Measurements from ENCODE around the gene CNNM4.

Gene CNNM4

DNA sequence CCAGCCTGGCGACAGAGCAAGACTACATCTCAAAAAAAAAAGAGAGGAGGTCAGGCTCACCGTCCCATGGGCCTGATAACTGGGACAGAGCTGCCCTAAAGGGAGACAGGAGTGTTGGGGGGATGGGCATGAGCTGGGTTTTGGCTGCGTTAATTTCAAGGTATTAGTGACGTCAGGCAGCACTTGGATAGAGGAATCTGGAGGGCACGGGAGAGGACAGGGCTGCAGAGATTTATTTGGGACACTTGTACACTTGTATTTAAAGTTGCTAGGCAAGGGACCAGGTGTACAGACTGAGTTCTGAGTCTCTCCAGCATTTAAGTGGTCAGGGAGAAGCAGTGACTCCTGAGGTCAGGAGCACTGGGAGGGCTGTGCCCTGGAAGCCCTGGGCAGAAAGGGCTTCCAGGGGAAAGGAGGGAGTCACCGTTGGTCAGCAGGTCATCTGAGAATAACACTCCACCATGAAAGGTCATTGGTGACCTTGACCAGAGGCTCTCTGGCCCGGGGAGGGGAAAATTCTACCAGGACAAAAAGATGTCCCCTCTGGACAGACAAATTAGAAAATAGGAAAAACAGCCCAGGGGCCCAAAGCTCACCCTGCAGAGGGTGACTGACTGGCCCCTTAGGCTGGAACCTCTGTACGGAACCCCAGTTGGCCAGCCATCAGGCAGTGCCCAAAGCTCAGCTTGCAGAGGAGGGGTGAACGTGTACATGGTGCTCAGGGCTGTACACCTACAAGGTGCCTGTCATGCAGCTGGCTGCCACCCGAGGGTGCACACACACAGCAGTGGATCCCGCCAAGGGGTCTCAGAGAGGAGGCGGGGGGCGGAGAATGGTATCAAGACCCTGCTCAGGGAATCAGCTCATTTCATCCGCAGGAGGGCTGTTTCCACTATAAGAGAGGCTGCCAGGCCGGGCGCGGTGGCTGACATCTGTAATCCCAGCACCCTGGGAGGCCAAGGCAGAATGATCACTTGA is 32.4 kb downstream of the CNNM4 start:
- TF ChIP-seq GATA2 (IDR thresholded peaks at IDR 0.05; ENCODE audit: low read depth, low read length) = no peak
- no peak for TF ChIP-seq GATA3 (IDR thresholded peaks at IDR 0.05; ENCODE audit: low read depth, low read length)

DNA sequence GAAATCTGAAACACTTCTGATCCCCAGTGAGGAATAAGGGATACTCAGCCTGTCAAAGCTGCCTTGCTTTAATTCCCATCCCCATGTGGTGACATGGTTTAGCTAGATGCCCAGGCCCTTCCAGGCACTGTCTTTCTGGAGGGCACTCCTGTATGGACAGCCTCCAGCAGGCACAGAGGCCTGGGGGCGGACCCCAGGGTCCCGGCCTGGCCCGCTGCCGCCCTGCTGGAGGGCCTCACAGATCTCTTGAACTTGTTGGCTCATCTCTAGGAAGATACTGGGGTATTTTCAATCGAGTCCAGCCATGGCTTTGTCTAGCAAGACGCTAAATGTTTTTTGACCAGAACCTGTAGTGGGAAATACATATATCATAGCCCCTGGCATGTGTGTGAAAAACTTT is 34.4 kb downstream of the CNNM4 start:
- TF ChIP-seq GATA3 (IDR thresholded peaks at IDR 0.05; ENCODE audit: low read depth, low read length) (no peak), GATA2 (IDR thresholded peaks at IDR 0.05; ENCODE audit: low read depth, low read length) (no peak)

DNA sequence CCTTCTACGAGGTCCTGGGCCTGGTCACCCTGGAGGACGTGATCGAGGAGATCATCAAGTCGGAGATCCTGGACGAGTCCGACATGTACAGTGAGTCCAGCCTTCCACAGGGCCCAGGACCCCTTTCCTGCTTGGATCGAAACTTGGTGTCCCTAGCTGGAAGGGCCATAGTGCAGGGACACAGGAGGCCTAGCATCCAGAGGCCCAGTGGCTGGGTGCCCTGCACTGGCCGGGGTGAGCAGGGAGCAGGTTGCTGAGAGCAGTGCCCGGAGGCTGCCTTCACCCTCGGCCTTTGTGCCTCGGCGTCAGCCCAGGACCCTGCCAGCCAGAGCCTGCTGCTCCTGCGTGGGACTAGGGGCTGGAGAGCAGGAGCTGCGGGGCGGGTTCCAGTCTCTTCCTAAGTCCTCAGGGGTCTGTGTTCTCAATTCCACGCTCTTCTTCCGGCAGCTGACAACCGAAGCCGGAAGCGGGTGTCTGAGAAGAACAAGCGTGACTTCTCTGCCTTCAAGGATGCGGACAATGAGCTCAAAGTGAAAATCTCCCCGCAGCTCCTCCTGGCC is 36.4 kb downstream of the CNNM4 start:
- TF ChIP-seq GATA3 (IDR thresholded peaks at IDR 0.05; ENCODE audit: low read depth, low read length) = no peak
- TF ChIP-seq GATA2 (IDR thresholded peaks at IDR 0.05; ENCODE audit: low read depth, low read length) = no peak

DNA sequence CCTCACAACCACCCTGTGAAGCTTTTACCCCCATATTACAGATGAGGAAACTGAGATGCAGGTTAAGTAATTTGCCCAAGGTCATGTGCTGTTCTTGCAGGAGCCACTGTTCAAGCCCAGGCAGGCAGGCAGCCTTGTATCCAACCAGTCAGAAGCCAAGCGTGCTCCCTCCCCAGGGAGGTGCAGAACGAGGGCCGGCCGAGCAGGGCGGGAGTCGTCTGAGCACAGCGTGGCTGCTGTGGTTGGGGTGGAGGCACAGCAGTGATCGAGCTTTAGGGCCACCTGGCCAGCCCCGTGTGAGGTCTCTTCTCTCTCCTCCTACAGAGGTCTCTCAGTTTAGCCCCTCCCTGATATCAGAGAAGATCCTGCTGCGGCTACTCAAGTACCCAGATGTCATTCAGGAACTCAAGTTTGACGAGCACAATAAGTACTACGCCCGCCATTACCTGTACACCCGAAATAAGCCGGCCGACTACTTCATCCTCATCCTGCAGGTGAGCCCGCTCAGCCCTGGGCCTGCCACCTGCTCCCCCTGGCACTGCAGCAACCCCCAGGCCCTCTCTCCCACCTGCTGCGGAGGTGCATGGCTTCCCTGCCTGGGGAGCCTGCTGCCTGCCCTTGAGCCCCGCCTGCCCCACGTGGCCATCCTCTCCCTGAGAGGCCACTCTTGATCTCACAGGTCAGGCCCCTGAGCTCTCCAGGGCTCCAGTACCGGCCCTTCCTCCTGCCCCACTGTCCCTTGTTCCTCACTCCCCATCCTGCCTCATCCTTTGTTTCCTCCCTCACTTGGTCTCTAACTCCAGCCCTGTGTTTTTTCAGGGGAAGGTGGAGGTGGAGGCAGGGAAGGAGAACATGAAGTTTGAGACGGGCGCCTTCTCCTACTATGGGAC is 38.3 kb downstream of the CNNM4 start:
- TF ChIP-seq GATA2 (IDR thresholded peaks at IDR 0.05; ENCODE audit: low read depth, low read length) (no peak), GATA3 (IDR thresholded peaks at IDR 0.05; ENCODE audit: low read depth, low read length) (no peak)

DNA sequence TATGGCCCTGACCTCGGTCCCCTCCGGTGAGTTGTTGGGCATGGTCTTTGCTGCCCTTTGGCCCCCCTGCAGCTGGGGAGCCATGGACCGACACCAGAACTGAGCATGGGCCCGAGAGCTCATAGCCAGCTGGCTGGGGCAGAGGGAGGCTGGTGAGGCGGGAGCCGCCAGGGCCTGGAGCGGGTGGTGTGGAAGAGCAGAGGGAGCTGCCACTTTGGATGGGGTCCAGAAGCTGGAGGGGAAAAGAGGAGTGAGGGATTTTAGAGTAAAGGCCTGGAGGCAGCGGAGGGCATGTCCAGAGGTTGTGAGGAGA is 38.9 kb downstream of the CNNM4 start:
- TF ChIP-seq GATA3 (IDR thresholded peaks at IDR 0.05; ENCODE audit: low read depth, low read length) = no peak
- TF ChIP-seq GATA2 (IDR thresholded peaks at IDR 0.05; ENCODE audit: low read depth, low read length) = no peak

DNA sequence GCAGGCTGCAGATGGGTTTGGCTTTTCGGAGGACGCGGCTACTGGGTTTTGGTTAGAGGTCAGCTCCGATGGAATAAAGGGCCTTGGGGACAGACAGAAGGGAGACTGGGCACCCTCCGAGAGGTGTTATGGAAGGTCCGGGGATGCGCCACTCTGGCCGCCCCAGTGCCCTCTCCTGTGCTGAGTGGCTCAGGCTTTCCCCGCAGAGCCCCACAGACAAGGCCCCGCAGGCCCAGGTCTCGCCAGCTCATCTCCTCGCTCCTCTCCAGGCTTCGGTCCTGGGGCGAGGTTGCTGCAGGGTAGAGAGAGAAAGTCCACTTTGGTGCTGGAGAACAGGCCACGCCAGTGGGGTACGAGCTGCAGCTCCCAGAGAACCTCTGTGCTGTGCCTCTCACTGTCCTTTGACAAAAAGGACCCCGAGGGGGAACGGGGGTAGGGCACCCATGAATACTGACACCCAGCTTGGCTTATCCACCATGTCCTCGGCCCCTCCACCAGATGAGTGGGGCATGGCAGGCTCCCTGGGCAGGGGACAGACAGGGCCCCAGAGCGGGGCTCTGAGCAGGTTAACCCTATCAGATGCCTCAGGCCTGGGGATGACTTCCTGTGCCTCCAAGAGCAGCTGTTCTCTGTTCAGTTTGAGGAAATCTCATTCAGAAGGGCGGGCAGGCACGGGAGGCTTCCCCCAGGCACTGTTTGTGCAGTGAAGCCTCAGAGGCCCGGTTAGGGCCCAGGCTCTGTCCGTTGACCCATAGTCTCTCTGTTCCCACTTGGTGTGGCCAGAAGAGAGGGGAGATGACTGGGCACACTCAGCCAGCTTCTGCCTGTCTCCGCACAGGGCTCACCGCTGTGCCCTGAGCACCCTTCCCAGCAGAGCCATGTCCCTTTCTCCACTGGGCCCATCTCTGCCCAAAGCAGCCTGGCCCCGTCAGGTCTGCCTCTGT is 39.6 kb downstream of the CNNM4 start:
- no peak for TF ChIP-seq GATA3 (IDR thresholded peaks at IDR 0.05; ENCODE audit: low read depth, low read length)
- no peak for TF ChIP-seq GATA2 (IDR thresholded peaks at IDR 0.05; ENCODE audit: low read depth, low read length)

DNA sequence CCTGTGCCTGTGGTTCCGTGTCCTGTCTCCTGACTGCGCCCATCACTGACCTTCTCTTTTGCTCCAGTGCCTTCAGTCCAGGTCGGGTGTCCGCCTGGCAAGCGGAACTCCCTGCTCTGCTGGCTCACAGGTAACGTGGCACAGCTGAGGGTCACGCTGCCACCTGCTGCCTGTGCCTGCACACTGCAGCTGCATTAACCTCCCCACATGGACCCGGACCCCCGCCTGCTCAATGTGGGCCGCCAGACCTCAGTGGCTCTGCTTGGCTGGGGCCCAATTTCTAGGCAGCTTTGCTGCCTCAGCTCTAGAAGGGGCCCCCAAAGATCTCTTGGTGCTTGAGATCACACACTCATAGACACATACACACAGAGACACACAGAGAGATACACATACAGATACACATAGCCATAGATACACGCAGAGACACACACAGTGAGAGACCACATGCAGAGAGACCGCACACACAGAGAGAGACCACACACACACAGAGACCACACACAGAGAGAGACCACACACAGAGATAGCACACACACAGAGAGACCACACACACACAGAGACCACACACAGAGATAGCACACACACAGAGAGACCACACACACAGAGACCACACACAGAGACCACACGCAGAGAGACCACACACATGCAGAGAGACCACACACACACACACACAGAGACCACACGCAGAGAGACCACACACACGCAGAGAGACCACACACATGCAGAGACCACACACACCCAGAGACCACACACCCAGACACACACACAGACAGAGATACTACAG is 40.5 kb downstream of the CNNM4 start:
- TF ChIP-seq GATA3 (IDR thresholded peaks at IDR 0.05; ENCODE audit: low read depth, low read length) = no peak
- no peak for TF ChIP-seq GATA2 (IDR thresholded peaks at IDR 0.05; ENCODE audit: low read depth, low read length)

DNA sequence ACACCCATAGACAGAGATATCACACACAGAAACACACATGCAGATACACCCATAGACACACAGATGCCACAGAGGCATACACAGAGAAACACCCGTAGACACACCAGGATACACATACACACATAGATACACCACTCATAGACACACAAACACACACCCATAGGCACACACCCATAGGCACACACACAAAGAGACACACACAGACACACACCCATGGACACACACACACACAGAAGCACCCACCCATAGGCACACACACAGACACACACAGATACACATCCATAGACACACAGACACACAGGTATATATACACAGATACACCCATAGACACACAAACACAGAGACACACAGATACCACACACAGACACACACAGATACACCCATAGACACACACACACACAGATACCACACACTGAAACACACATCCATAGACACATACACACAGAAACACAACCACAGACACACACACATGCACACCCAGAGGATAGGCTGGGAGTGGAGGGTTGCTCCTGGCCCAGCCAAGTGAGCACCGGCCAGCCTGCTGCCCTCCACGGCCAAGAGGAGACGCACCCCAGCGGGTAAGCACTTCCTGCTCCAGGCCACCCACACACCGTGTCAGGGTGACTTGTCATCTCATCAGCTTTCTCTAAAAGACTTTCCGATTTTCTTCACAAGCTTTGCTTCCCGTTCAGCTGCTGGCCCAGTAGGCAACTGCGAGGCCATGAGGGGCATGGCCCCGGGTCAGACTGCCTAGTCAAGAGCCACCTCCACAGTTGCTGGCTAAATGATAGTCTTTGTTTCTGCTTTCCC is 41.3 kb downstream of the CNNM4 start:
- TF ChIP-seq GATA2 (IDR thresholded peaks at IDR 0.05; ENCODE audit: low read depth, low read length) (no peak), GATA3 (IDR thresholded peaks at IDR 0.05; ENCODE audit: low read depth, low read length) (no peak)

DNA sequence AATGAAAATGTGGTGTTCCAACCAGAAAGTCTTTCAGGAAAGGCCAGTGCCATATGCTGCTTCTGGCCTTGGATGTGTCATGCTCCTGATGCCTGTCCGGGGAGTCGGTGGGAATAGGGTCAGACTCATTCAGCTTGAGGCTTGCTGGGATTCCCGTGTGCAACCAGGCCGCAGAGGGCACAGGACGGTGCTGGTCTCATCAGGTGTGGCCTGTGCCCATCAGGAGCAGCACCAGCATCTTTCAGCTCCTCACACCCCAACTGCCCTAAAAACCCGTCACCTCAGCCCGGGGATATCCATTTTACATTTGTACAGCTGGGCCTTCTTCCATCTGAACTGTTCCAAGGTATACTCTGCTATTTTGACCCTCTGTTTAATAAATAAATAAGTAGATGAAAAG is 42.0 kb downstream of the CNNM4 start:
- TF ChIP-seq GATA2 (IDR thresholded peaks at IDR 0.05; ENCODE audit: low read depth, low read length) (no peak), GATA3 (IDR thresholded peaks at IDR 0.05; ENCODE audit: low read depth, low read length) (no peak)

DNA sequence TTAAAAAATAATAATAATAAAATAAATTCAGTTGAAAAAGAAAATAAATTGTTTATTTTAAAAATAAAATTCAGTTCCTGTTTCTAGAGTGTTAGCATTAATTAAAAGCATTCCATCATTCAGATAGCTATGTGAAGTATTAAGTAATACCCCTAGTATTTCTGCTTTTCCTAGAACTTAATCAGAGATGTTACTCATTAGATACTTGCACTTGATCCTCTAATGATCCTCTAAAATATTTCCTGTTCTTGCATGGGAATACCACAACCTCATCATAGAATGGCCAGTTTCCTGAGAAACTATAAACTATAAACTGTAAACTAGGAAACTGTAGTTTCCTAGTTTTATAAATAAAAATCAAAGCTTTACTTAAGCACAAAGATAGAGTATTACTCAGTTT is 44.3 kb downstream of the CNNM4 start:
- TF ChIP-seq GATA3 (IDR thresholded peaks at IDR 0.05; ENCODE audit: low read depth, low read length) (no peak), GATA2 (IDR thresholded peaks at IDR 0.05; ENCODE audit: low read depth, low read length) (no peak)

DNA sequence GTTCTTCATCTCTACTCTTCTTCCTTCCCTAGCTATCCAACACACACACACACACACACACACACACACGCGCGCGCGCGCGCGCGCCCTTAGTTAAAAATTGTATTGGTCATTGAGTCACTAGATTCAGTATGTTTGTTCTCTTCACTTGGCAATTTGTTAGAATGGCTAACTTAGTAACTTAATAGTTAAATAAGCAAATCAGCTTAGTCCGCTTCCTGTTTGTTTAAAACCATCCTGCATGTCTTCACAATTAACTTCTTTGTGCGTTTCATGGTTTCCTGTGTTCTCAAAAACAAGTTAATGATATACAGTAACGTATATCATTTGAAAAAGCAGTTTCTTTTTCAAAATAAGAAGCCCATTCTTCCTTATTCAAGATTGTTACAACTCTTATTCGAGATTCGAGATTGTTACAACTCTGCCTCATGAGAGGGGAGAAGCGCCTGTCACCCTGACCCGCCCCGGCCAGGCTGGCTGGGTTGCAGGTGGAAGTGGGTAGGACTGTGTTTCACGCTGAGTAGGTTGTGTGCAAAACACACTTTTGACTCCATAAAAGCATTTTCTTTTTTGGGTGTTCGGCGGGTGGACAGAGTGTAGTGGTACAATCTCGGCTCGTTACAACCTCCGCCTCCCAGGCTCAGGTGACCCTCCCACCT is 45.9 kb downstream of the CNNM4 start:
- TF ChIP-seq GATA3 (IDR thresholded peaks at IDR 0.05; ENCODE audit: low read depth, low read length) (no peak), GATA2 (IDR thresholded peaks at IDR 0.05; ENCODE audit: low read depth, low read length) (no peak)

Data from SH-SY5Y (cell line).